Panc1 (cell line): Measurements from ENCODE around the gene LBR.
"Not testable (repeated sequence)": the region's sequence is repeated elsewhere in the genome, so short reads cannot be mapped to it uniquely, and the experiment has no call there.

Source experiments
- TF ChIP-seq, protein P1 (sequence below): fragments of 450-650 bp; IDR thresholded peaks from 2 replicates; pipeline ENCODE4 v1.5.1; 2017; ENCODE audit warnings: mild to moderate bottlenecking
- TF ChIP-seq, protein P2 (sequence below), 2 experiments: IDR thresholded peaks; 2 replicates each; pipeline ENCODE4 v1.6.1; 2011 to 2012; ENCODE audit warnings: low read depth in 2 of 2, control low read depth in 1 of 2, low read length in 1 of 2, mild to moderate bottlenecking in 1 of 2, moderate library complexity in 1 of 2; ENCODE audit not compliant: insufficient read depth in 1 of 2

DNA sequence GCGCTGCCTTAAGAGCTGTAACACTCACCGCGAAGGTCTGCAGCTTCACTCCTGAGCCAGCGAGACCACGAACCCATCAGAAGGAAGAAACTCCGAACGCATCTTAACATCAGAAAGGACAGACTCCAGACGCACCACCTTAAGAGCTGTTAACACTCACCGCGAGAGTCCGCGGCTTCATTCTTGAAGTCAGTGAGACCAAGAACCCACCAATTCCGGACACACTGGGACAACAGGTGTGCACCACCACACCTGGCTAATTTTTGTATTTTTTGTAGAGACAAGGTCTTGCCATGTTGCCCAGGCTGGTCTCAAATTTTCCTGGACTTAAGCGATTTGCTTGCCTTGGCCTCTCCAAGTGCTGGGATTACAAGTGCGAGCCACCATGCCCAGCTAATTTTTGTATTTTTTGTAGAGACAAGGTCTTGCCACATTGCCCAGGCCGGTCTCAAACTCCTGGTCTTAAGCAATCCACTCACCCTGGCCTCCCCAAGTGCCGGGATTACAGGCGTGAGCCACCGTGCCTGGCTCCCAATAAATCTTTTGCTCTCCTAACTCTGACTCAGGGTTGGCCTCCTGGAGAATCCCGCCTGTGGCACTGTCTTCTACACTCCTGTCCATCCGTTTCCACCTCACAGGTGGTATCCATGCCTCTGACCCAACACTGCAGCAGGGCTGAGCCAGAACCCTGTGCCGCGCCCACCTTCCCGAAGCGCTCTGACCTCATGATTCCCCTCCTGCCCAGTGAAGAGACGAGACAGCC lies 46.0 kb upstream of the LBR start:
- TF ChIP-seq, protein P1, sequence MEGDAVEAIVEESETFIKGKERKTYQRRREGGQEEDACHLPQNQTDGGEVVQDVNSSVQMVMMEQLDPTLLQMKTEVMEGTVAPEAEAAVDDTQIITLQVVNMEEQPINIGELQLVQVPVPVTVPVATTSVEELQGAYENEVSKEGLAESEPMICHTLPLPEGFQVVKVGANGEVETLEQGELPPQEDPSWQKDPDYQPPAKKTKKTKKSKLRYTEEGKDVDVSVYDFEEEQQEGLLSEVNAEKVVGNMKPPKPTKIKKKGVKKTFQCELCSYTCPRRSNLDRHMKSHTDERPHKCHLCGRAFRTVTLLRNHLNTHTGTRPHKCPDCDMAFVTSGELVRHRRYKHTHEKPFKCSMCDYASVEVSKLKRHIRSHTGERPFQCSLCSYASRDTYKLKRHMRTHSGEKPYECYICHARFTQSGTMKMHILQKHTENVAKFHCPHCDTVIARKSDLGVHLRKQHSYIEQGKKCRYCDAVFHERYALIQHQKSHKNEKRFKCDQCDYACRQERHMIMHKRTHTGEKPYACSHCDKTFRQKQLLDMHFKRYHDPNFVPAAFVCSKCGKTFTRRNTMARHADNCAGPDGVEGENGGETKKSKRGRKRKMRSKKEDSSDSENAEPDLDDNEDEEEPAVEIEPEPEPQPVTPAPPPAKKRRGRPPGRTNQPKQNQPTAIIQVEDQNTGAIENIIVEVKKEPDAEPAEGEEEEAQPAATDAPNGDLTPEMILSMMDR, result not testable (repeated sequence)
- TF ChIP-seq, protein P2, sequence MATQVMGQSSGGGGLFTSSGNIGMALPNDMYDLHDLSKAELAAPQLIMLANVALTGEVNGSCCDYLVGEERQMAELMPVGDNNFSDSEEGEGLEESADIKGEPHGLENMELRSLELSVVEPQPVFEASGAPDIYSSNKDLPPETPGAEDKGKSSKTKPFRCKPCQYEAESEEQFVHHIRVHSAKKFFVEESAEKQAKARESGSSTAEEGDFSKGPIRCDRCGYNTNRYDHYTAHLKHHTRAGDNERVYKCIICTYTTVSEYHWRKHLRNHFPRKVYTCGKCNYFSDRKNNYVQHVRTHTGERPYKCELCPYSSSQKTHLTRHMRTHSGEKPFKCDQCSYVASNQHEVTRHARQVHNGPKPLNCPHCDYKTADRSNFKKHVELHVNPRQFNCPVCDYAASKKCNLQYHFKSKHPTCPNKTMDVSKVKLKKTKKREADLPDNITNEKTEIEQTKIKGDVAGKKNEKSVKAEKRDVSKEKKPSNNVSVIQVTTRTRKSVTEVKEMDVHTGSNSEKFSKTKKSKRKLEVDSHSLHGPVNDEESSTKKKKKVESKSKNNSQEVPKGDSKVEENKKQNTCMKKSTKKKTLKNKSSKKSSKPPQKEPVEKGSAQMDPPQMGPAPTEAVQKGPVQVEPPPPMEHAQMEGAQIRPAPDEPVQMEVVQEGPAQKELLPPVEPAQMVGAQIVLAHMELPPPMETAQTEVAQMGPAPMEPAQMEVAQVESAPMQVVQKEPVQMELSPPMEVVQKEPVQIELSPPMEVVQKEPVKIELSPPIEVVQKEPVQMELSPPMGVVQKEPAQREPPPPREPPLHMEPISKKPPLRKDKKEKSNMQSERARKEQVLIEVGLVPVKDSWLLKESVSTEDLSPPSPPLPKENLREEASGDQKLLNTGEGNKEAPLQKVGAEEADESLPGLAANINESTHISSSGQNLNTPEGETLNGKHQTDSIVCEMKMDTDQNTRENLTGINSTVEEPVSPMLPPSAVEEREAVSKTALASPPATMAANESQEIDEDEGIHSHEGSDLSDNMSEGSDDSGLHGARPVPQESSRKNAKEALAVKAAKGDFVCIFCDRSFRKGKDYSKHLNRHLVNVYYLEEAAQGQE (IDR thresholded peaks at IDR 0.05; ENCODE audit: insufficient read depth in 1 of 2, low read depth in 2 of 2, low read length in 1 of 2), result not testable (repeated sequence)
